Loucy (cell line): ENCODE results near the gene THBD.

ENCODE experiments used
- CTCF ChIP-seq: fragments of 200-600 bp; sonication (generic); conservative IDR thresholded peaks from 2 replicates; pipeline ENCODE4 v1.5.1; 2014; ENCODE audit warnings: mild to moderate bottlenecking, antibody characterized with exemption, low read length
- EZH2phosphoT487 ChIP-seq: fragments of 200-600 bp; IDR thresholded peaks from 2 replicates; pipeline ENCODE4 v1.6.1; 2018; ENCODE audit warnings: antibody characterized with exemption, mild to moderate bottlenecking, moderate library complexity, borderline replicate concordance

- no peak for TF ChIP-seq EZH2phosphoT487
- TF ChIP-seq CTCF: no peak
These were observed 47.2 kb downstream of the THBD start for GRCh38 chr20:23002276-23002675.
